HTR-8/SVneo (cell line): ENCODE measurements around the gene STAM2.
"Not testable (repeated sequence)": the region's sequence is repeated elsewhere in the genome, so short reads cannot be mapped to it uniquely, and the experiment has no call there.

ENCODE experiments used
- DNase-seq: peaks from one replicate; pipeline ENCODE4 v3.0.0; 2011; ENCODE audit warnings: low spot score, mixed read lengths; ENCODE audit not compliant: insufficient read length
- FAIRE-seq: peaks from 2 replicates; lab custom pipeline; 2011; peaks lifted over from hg19 to GRCh38; lab: Jason Lieb, UNC

STAM2 gene

GRCh38 chr2:152173831-152174230, 1.7 kb downstream of the STAM2 start:
- FAIRE-seq (no peak), DNase-seq (no peak)

- FAIRE-seq, DNase-seq: not testable (repeated sequence)
Observed at GRCh38 chr2:152172201-152172785, 3.3 kb downstream of the STAM2 start.

GRCh38 chr2:152171718-152172117, 3.8 kb downstream of the STAM2 start:
- DNase-seq (no peak), FAIRE-seq (no peak)

GRCh38 chr2:152169158-152169557, 6.4 kb downstream of the STAM2 start:
- DNase-seq, FAIRE-seq: not testable (repeated sequence)

GRCh38 chr2:152167470-152167869, 8.1 kb downstream of the STAM2 start:
- FAIRE-seq, DNase-seq: not testable (repeated sequence)

- no peak for FAIRE-seq
- no peak for DNase-seq
Observed at GRCh38 chr2:152167065-152167464, 8.5 kb downstream of the STAM2 start.

GRCh38 chr2:152166633-152167032, 8.9 kb downstream of the STAM2 start:
- FAIRE-seq, result no peak

GRCh38 chr2:152165780-152166179, 9.8 kb downstream of the STAM2 start:
- FAIRE-seq (no peak), DNase-seq (no peak)

More at GRCh38 chr2:152166633-152167032, 8.9 kb downstream of the STAM2 start:
- DNase-seq, result no peak

GRCh38 chr2:152165306-152165705, 10.3 kb downstream of the STAM2 start:
- DNase-seq (no peak), FAIRE-seq (no peak)

- FAIRE-seq, DNase-seq: not testable (repeated sequence)
Observed at GRCh38 chr2:152163669-152164068, 11.9 kb downstream of the STAM2 start.

- no peak for FAIRE-seq
- no peak for DNase-seq
Observed at GRCh38 chr2:152162141-152162540, 13.4 kb downstream of the STAM2 start.

GRCh38 chr2:152161598-152161997, 14.0 kb downstream of the STAM2 start:
- no peak for DNase-seq
- FAIRE-seq, result no peak

- not testable (repeated sequence) for DNase-seq, FAIRE-seq
Observed at GRCh38 chr2:152160378-152160777, 15.2 kb downstream of the STAM2 start.

GRCh38 chr2:152157253-152157652, 18.3 kb downstream of the STAM2 start:
- DNase-seq (no peak), FAIRE-seq (no peak)

GRCh38 chr2:152155209-152155608, 20.4 kb downstream of the STAM2 start:
- DNase-seq (no peak), FAIRE-seq (no peak)

GRCh38 chr2:152154462-152154861, 21.1 kb downstream of the STAM2 start:
- no peak for DNase-seq
- no peak for FAIRE-seq

- no peak for FAIRE-seq
- no peak for DNase-seq
Observed at GRCh38 chr2:152134488-152135280, 40.9 kb downstream of the STAM2 start.

GRCh38 chr2:152132306-152132705, 43.3 kb downstream of the STAM2 start:
- DNase-seq (no peak), FAIRE-seq (no peak)

- DNase-seq, result no peak
- FAIRE-seq, result no peak
Observed at GRCh38 chr2:152127628-152128027, 47.9 kb downstream of the STAM2 start.

GRCh38 chr2:152126664-152127063, 48.9 kb downstream of the STAM2 start:
- no peak for FAIRE-seq

GRCh38 chr2:152122161-152122560, 53.4 kb downstream of the STAM2 start:
- FAIRE-seq (no peak), DNase-seq (no peak)

More at GRCh38 chr2:152126664-152127063, 48.9 kb downstream of the STAM2 start:
- no peak for DNase-seq
